Natural killer cell (primary cell): ENCODE results near the gene MAN1C1. TPM values are rescaled to one million over a fixed set of nuclear protein-coding genes. Genes with fewer than 3 reads are reported as not detected.

Source experiments
- ATAC-seq, 3 donors: fragments of 150-1000 bp in 2 of 3; fragments of 200-7000 bp in 1 of 3; cut with Tn5 transposase; 1 replicate in 1 of 3; 2 replicates in 2 of 3; pipeline ENCODE4 v1.10.0; 2021; ENCODE audit warnings: mild to moderate bottlenecking in 2 of 3, moderate library complexity in 2 of 3
- DNase-seq, 2 donors: peaks; one replicate each; pipeline versions ENCODE4 v3.0.0 to v3.0.0-alpha.2; 2013 to 2021; ENCODE audit warnings: mixed read lengths in 1 of 2
- H3K27ac ChIP-seq: one replicate; pipeline ENCODE4 v1.5.1; 2013; ENCODE audit warnings: mild to moderate bottlenecking, low read length
- H3K27me3 ChIP-seq: one replicate; pipeline ENCODE4 v1.6.1; 2013; ENCODE audit warnings: low read length; ENCODE audit not compliant: control insufficient read depth, insufficient read depth
- H3K36me3 ChIP-seq: one replicate; pipeline ENCODE4 v1.6.1; 2013; ENCODE audit warnings: low read length; ENCODE audit not compliant: control insufficient read depth, insufficient read depth
- H3K4me1 ChIP-seq: one replicate; pipeline ENCODE4 v1.6.1; 2013; ENCODE audit warnings: low read length; ENCODE audit not compliant: control insufficient read depth, insufficient read depth
- H3K4me3 ChIP-seq: one replicate; pipeline ENCODE4 v1.5.1; 2013; ENCODE audit warnings: low read length
- H3K9me3 ChIP-seq: one replicate; pipeline ENCODE4 v1.6.1; 2013; ENCODE audit warnings: low read length; ENCODE audit not compliant: control insufficient read depth, insufficient read depth
- H3K27ac Mint-ChIP-seq, 2 donors: one replicate each; pipeline ENCODE4 v1.8.0; 2022; ENCODE audit warnings: mild to moderate bottlenecking in 2 of 2, mixed read lengths in 2 of 2, moderate library complexity in 1 of 2
- H3K27me3 Mint-ChIP-seq, 2 donors: one replicate each; pipeline ENCODE4 v1.8.0; 2022; ENCODE audit warnings: low read depth in 2 of 2, mixed read lengths in 2 of 2
- H3K36me3 Mint-ChIP-seq: one replicate; pipeline ENCODE4 v1.8.0; 2022; ENCODE audit warnings: mixed read lengths
- H3K4me1 Mint-ChIP-seq, 2 donors: one replicate each; pipeline ENCODE4 v1.8.0; 2022; ENCODE audit warnings: mixed read lengths in 2 of 2
- H3K4me3 Mint-ChIP-seq: one replicate; pipeline ENCODE4 v1.8.0; 2022; ENCODE audit warnings: mild to moderate bottlenecking, moderate library complexity, mixed read lengths
- H3K9me3 Mint-ChIP-seq, 2 donors: one replicate each; pipeline ENCODE4 v1.8.0; 2022; ENCODE audit warnings: mixed read lengths in 2 of 2
- CTCF ChIP-seq: fragments of 200-600 bp; IDR thresholded peaks from one replicate; pipeline ENCODE4 v1.8.0; 2022; ENCODE audit warnings: antibody characterized with exemption
- WGBS: methylation state at CpG from one replicate; pipeline ENCODE4 v1.1.7; 2013; ENCODE audit warnings: missing lambda C conversion rate; ENCODE audit not compliant: insufficient coverage; 5-methylcytosine and 5-hydroxymethylcytosine counted together
- intact Hi-C: fragments of 100-400 bp; cut with micrococcal nuclease; formaldehyde crosslinking; loops from one replicate; pipeline ENCODE4 v1.14.2; 2022
- total RNA-seq, 4 donors: library from RNA; stranded (reverse); fragments of 120-200 nt in 1 of 4; gene quantifications; one replicate each; pipeline versions ENCODE4 v1.2.3 to v1.2.4, GENCODE V29; 2013 to 2022

Gene MAN1C1
- total RNA-seq, 3 donors from 2014 or later (not counting 1 experiment from before 2014, with no cell fraction given): 3.6 to 7.5 (median 7.1) TPM

- Mint-ChIP-seq H3K27ac (no peak overlapping the region), H3K4me1 (peaks cover 7 to 10% of the 10 kb centered on the region in 2 donors), H3K4me3 (no peak overlapping the region), H3K9me3 (no peaks in the 10 kb centered on the region), H3K27me3 (peaks cover 57 to 72% of the 10 kb centered on the region in 2 donors), H3K36me3 (no peaks in the 10 kb centered on the region)
- WGBS: 92% methylated on average over 11 of the region's 11 CpGs
- intact Hi-C loops: no loop called here
- no peak for TF ChIP-seq CTCF
- peaks cover 14% of the 10 kb centered on the region for H3K4me1 ChIP-seq
- no peaks in the 10 kb centered on the region for H3K36me3 ChIP-seq
- no peak for DNase-seq
- no peak for ATAC-seq
- H3K27me3 ChIP-seq: peaks cover 36% of the 10 kb centered on the region
- H3K4me3 ChIP-seq: no peak overlapping the region
- no peaks in the 10 kb centered on the region for H3K9me3 ChIP-seq
- H3K27ac ChIP-seq: no peak overlapping the region
Observed at GRCh38 chr1:25728301-25728935, 111.8 kb downstream of the MAN1C1 start.

GRCh38 chr1:25729045-25729444 lies 112.5 kb downstream of the MAN1C1 start:
- no peak overlapping the region for H3K4me3 ChIP-seq
- peaks cover 36% of the 10 kb centered on the region for H3K27me3 ChIP-seq
- no peaks in the 10 kb centered on the region for H3K36me3 ChIP-seq
- Mint-ChIP-seq H3K4me3 (no peak overlapping the region), H3K4me1 (peaks cover 7 to 10% of the 10 kb centered on the region in 2 donors), H3K36me3 (no peaks in the 10 kb centered on the region), H3K9me3 (no peaks in the 10 kb centered on the region), H3K27me3 (peaks cover 56 to 71% of the 10 kb centered on the region in 2 donors), H3K27ac (no peak overlapping the region)
- no peak for DNase-seq
- no peak for TF ChIP-seq CTCF
- WGBS: 96% methylated on average over 4 of the region's 4 CpGs
- peaks cover 14% of the 10 kb centered on the region for H3K4me1 ChIP-seq
- no peak overlapping the region for H3K27ac ChIP-seq
- no peaks in the 10 kb centered on the region for H3K9me3 ChIP-seq
- no peak for ATAC-seq
- intact Hi-C loops: no loop called here

GRCh38 chr1:25729790-25730644 lies 113.4 kb downstream of the MAN1C1 start:
- DNase-seq (no peak), ATAC-seq (no peak)
- no peak overlapping the region for H3K4me3 Mint-ChIP-seq
- Histone ChIP-seq H3K27me3 (peaks cover 38% of the 10 kb centered on the region), H3K27ac (no peak overlapping the region), H3K4me3 (no peak overlapping the region), H3K36me3 (no peaks in the 10 kb centered on the region), H3K9me3 (no peaks in the 10 kb centered on the region), H3K4me1 (peaks cover 14% of the 10 kb centered on the region)
- TF ChIP-seq CTCF: no peak
- WGBS: 75% methylated on average over 12 of the region's 12 CpGs
- H3K9me3 Mint-ChIP-seq: no peaks in the 10 kb centered on the region
- no peak overlapping the region for H3K27ac Mint-ChIP-seq
- intact Hi-C loops: no loop called here
- peaks cover 56 to 69% of the 10 kb centered on the region in 2 donors for H3K27me3 Mint-ChIP-seq
- peaks cover 7 to 10% of the 10 kb centered on the region in 2 donors for H3K4me1 Mint-ChIP-seq
- H3K36me3 Mint-ChIP-seq: no peaks in the 10 kb centered on the region
